SK-N-SH treated with all-trans-retinoic acid at 6 μM for 48 hours (cell line): ENCODE data around the gene CHST9.

ENCODE experiments used
- ATAC-seq: fragments of 200-7000 bp; cut with Tn5 transposase; 3 replicates; pipeline ENCODE4 v1.9.1; 2020; ENCODE audit warnings: mild to moderate bottlenecking, moderate library complexity
- ARNTL ChIP-seq: fragments of 450-650 bp; formaldehyde crosslinking; IDR thresholded peaks from 2 replicates; pipeline ENCODE4 v1.5.0; 2020; ENCODE audit warnings: low read depth, mild to moderate bottlenecking, moderate library complexity, borderline replicate concordance
- BACH2 ChIP-seq: fragments of 250-450 bp; sonication (Bioruptor Pico); IDR thresholded peaks from 2 replicates; pipeline ENCODE4 v1.9.0; 2021; ENCODE audit warnings: mild to moderate bottlenecking, borderline replicate concordance
- CREB5 ChIP-seq: fragments of 250-450 bp; sonication (Bioruptor Pico); IDR thresholded peaks from 2 replicates; pipeline ENCODE4 v1.5.1; 2020; ENCODE audit warnings: low read depth, mild to moderate bottlenecking, moderate library complexity
- CSDC2 ChIP-seq: fragments of 250-450 bp; sonication (Bioruptor Pico); IDR thresholded peaks from 2 replicates; pipeline ENCODE4 v1.5.0; 2020; ENCODE audit warnings: mild to moderate bottlenecking, moderate library complexity
- CSRNP3 ChIP-seq: fragments of 250-450 bp; sonication (Bioruptor Pico); IDR thresholded peaks from 2 replicates; pipeline ENCODE4 v1.5.1; 2021; ENCODE audit warnings: mild to moderate bottlenecking, moderate library complexity
- ESRRG ChIP-seq: fragments of 250-450 bp; sonication (Bioruptor Pico); IDR thresholded peaks from 2 replicates; pipeline ENCODE4 v1.6.1; 2021; ENCODE audit warnings: mild to moderate bottlenecking
- GLIS3 ChIP-seq: fragments of 250-450 bp; sonication (Bioruptor Pico); IDR thresholded peaks from 2 replicates; pipeline ENCODE4 v1.5.0; 2020; ENCODE audit warnings: mild to moderate bottlenecking, moderate library complexity
- OSR1 ChIP-seq: fragments of 250-450 bp; sonication (Bioruptor Pico); IDR thresholded peaks from 2 replicates; pipeline ENCODE4 v1.8.0; 2022; ENCODE audit warnings: moderate library complexity, mild to moderate bottlenecking, inconsistent platforms
- PATZ1 ChIP-seq: fragments of 250-450 bp; sonication (Bioruptor Pico); IDR thresholded peaks from 2 replicates; pipeline ENCODE4 v1.8.0; 2020; ENCODE audit warnings: mild to moderate bottlenecking, moderate library complexity, borderline replicate concordance
- POU6F1 ChIP-seq: fragments of 250-450 bp; sonication (Bioruptor Pico); IDR thresholded peaks from 2 replicates; pipeline ENCODE4 v1.8.0; 2021; ENCODE audit warnings: low read depth, mild to moderate bottlenecking, moderate library complexity, borderline replicate concordance
- PPARA ChIP-seq: fragments of 250-450 bp; sonication (Bioruptor Pico); IDR thresholded peaks from 2 replicates; pipeline ENCODE4 v1.5.0; 2020; ENCODE audit warnings: mild to moderate bottlenecking, borderline replicate concordance
- RARB ChIP-seq: fragments of 250-450 bp; sonication (Bioruptor Pico); IDR thresholded peaks from 2 replicates; pipeline ENCODE4 v1.8.0; 2021; ENCODE audit warnings: mild to moderate bottlenecking, moderate library complexity
- SNAI2 ChIP-seq: fragments of 250-450 bp; sonication (Bioruptor Pico); IDR thresholded peaks from 2 replicates; pipeline ENCODE4 v1.5.0; 2020; ENCODE audit warnings: mild to moderate bottlenecking, moderate library complexity
- TCF4 ChIP-seq: fragments of 250-450 bp; sonication (Bioruptor Pico); IDR thresholded peaks from 2 replicates; pipeline ENCODE4 v1.8.0; 2021; ENCODE audit warnings: mild to moderate bottlenecking, moderate library complexity, borderline replicate concordance
- ZC3H10 ChIP-seq: fragments of 250-450 bp; sonication (Bioruptor Pico); IDR thresholded peaks from 2 replicates; pipeline ENCODE4 v1.5.1; 2021; ENCODE audit warnings: mild to moderate bottlenecking, moderate library complexity
- ZFP3 ChIP-seq: fragments of 250-450 bp; sonication (Bioruptor Pico); IDR thresholded peaks from 2 replicates; pipeline ENCODE4 v1.5.0; 2020; ENCODE audit warnings: mild to moderate bottlenecking, moderate library complexity
- ZNF565 ChIP-seq: fragments of 450-650 bp; formaldehyde crosslinking; conservative IDR thresholded peaks from 2 replicates; pipeline ENCODE4 v1.5.0; 2020; ENCODE audit warnings: low read depth, mild to moderate bottlenecking, moderate library complexity
- ZNF8 ChIP-seq: fragments of 450-650 bp; formaldehyde crosslinking; IDR thresholded peaks from 2 replicates; pipeline ENCODE4 v1.5.0; 2020; ENCODE audit warnings: mild to moderate bottlenecking, moderate library complexity
- TF ChIP-seq, protein P1 (sequence below): fragments of 250-450 bp; sonication (Bioruptor Pico); IDR thresholded peaks from 2 replicates; pipeline ENCODE4 v1.5.0; 2020; ENCODE audit warnings: mild to moderate bottlenecking, moderate library complexity

Gene CHST9

DNA sequence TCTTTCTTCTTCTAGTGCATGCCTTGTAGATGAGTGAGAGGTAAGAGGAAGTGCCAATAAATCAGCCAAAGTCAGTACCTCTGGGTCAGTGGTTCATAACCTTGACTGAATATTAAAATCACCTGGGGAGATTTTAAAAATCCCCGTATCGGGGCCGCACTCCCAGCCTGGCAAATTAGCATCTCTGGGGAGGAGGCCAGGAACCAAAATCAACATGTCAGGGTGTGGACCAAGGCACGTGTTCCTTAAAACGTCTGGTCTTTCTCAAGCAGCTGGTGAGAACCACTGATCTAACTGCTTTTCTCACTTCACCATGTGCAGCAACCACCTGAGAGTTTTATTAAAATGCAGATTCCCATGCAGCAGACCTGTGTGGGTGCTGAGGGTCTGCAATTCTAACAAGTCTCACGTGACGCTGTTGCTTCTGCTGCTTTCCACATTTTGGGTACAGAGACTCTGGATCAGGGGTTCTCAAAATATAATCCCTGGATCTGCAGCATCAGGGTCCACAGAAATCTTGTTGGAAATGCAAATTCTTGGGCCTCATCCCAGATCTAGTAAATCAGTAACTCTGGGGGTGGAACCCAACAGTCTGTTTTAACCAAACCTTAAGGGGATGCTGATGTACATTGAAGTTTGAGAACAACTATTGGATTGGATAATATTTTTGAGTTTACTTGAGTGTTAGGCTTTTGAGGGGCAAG, 49.5 kb downstream of the CHST9 start:
- no peak for TF ChIP-seq RARB
- TF ChIP-seq PPARA (CRISPR knock-in tag), result no peak
- TF ChIP-seq ZFP3, result no peak
- no peak for TF ChIP-seq CSDC2 (CRISPR knock-in tag)
- TF ChIP-seq, protein P1, sequence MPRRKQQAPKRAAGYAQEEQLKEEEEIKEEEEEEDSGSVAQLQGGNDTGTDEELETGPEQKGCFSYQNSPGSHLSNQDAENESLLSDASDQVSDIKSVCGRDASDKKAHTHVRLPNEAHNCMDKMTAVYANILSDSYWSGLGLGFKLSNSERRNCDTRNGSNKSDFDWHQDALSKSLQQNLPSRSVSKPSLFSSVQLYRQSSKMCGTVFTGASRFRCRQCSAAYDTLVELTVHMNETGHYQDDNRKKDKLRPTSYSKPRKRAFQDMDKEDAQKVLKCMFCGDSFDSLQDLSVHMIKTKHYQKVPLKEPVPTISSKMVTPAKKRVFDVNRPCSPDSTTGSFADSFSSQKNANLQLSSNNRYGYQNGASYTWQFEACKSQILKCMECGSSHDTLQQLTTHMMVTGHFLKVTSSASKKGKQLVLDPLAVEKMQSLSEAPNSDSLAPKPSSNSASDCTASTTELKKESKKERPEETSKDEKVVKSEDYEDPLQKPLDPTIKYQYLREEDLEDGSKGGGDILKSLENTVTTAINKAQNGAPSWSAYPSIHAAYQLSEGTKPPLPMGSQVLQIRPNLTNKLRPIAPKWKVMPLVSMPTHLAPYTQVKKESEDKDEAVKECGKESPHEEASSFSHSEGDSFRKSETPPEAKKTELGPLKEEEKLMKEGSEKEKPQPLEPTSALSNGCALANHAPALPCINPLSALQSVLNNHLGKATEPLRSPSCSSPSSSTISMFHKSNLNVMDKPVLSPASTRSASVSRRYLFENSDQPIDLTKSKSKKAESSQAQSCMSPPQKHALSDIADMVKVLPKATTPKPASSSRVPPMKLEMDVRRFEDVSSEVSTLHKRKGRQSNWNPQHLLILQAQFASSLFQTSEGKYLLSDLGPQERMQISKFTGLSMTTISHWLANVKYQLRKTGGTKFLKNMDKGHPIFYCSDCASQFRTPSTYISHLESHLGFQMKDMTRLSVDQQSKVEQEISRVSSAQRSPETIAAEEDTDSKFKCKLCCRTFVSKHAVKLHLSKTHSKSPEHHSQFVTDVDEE (CRISPR knock-in tag), result no peak
- no peak for TF ChIP-seq CREB5 (CRISPR knock-in tag)
- no peak for TF ChIP-seq PATZ1 (CRISPR knock-in tag)
- TF ChIP-seq, all 23 proteins: peak for 0
- no peak for ATAC-seq

GRCh38 chr18:27130065-27130630, 55.0 kb downstream of the CHST9 start:
- TF ChIP-seq ARNTL (CRISPR knock-in tag) (no peak), GLIS3 (CRISPR knock-in tag) (no peak), TCF4 (CRISPR knock-in tag) (no peak), PPARA (CRISPR knock-in tag) (no peak), ZC3H10 (CRISPR knock-in tag) (no peak), ZNF8 (CRISPR knock-in tag) (no peak), ESRRG (no peak), CREB5 (CRISPR knock-in tag) (no peak), RARB (no peak)
- no peak for ATAC-seq

DNA sequence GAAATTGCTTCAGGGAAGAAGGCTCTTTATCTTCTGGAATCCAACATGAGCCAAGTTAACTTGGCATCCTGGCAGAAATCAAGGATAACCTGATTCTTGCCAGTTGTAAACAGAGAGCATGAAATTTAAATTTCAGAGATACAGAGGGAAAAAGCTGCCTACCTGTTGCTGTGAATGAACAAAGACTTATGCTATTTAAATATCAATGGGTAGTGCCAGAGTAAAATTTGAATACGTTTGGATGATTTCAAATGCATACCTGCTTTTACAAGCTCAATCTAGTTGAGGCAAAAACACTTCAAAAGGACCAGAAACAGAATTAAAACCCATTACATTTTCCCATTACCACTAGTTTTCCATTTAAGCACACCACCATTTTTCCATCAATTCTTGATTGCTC, 60.9 kb downstream of the CHST9 start:
- no peak for ATAC-seq
- no peak for TF ChIP-seq ZNF8 (CRISPR knock-in tag)

GRCh38 chr18:27121108-27121507, 64.0 kb downstream of the CHST9 start:
- no peak for ATAC-seq
- no peak for TF ChIP-seq PPARA (CRISPR knock-in tag)
- no peak for TF ChIP-seq ZNF8 (CRISPR knock-in tag)
- TF ChIP-seq CREB5 (CRISPR knock-in tag), result no peak

- no peak for ATAC-seq
- no peak for TF ChIP-seq POU6F1 (CRISPR knock-in tag)
- TF ChIP-seq BACH2 (CRISPR knock-in tag), result no peak
- TF ChIP-seq GLIS3 (CRISPR knock-in tag), result no peak
- TF ChIP-seq ZNF565 (CRISPR knock-in tag), result no peak
- no peak for TF ChIP-seq CSRNP3 (CRISPR knock-in tag)
- TF ChIP-seq ESRRG, result no peak
- TF ChIP-seq PATZ1 (CRISPR knock-in tag), result no peak
- no peak for TF ChIP-seq OSR1
- TF ChIP-seq SNAI2 (CRISPR knock-in tag), result no peak
- no peak for TF ChIP-seq ZFP3
Measured at GRCh38 chr18:27120246-27120645, 64.9 kb downstream of the CHST9 start.
